C4-2B (cell line): ENCODE measurements around the gene EPB41L5.

Experiments used
- H3K27ac ChIP-seq: fragments of 450-650 bp; 2 replicates; pipeline ENCODE4 v1.5.1; 2017
- ZFX ChIP-seq: fragments of 450-650 bp; IDR thresholded peaks from 2 replicates; pipeline ENCODE4 v1.6.1; 2017
- TF ChIP-seq, protein P1 (sequence below): fragments of 450-650 bp; conservative IDR thresholded peaks from 2 replicates; pipeline ENCODE4 v1.5.1; 2017; ENCODE audit warnings: mild to moderate bottlenecking

Gene EPB41L5

DNA sequence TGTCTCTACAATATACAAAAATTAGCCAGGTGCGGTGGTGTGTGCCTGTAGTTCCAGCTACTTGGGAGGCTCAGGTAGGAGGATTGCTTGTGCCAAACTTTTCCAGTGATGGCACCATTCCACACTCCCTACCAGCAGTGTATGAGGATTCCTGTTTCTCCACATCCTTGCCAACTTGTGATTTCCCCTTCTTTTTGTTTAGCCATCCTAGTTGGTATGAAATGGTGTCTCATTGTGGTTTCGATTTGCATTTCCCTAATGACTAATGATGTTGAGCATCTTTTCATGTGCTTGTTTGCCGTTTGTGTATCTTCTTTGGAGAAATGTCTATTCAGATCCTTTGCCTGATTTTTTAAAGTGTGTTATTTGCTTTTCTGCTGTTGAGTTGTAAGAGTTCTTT lies 41.0 kb downstream of the EPB41L5 start:
- no peak for TF ChIP-seq ZFX
- TF ChIP-seq, protein P1, sequence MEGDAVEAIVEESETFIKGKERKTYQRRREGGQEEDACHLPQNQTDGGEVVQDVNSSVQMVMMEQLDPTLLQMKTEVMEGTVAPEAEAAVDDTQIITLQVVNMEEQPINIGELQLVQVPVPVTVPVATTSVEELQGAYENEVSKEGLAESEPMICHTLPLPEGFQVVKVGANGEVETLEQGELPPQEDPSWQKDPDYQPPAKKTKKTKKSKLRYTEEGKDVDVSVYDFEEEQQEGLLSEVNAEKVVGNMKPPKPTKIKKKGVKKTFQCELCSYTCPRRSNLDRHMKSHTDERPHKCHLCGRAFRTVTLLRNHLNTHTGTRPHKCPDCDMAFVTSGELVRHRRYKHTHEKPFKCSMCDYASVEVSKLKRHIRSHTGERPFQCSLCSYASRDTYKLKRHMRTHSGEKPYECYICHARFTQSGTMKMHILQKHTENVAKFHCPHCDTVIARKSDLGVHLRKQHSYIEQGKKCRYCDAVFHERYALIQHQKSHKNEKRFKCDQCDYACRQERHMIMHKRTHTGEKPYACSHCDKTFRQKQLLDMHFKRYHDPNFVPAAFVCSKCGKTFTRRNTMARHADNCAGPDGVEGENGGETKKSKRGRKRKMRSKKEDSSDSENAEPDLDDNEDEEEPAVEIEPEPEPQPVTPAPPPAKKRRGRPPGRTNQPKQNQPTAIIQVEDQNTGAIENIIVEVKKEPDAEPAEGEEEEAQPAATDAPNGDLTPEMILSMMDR = no peak
- no peak overlapping the region for H3K27ac ChIP-seq

DNA sequence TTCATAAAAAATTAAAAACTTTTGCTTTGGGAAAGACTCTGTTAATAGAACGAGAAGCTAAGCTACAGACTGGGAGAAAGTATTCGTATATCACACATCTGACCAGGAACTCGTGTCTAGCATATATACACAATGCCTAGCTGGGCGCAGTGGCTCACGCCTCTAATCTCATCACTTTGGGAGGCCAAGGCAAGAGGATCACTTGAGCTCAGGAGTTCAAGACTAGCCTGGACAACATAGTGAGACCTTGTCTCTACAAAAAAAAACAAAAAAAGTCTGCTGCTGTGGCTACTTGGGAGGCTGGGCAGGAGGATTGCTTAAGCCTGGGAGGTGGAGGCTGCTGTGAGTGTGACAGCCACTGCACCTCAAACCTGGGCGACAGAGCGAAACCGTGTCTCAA lies 46.6 kb downstream of the EPB41L5 start:
- TF ChIP-seq, protein P1 = no peak
- no peak for TF ChIP-seq ZFX
- no peak overlapping the region for H3K27ac ChIP-seq

DNA sequence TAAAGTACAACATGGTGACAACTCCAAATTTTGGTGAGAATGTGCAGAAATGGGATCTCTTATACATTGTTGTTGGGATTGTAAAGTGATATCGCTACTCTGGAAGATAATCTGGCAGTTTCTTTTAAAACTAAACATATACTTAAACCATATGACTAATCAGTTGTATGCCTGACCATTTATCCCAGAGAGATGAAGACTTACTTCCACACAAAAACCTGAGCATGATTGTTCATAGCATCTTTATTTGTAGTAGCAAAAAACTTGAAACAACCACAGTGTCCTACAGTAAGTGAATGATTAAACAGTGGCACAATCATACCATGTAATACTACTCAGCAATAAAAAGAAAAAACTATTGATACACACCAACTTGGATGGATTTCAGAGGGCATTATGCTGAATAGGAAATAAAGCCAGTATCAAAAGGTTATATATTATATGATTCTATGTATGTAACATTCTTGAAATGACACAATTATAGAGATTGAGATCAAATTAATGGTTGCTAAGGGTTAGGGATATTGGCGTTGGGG lies 47.3 kb downstream of the EPB41L5 start:
- H3K27ac ChIP-seq = no peak overlapping the region
- TF ChIP-seq, protein P1 = no peak
- TF ChIP-seq ZFX = no peak

DNA sequence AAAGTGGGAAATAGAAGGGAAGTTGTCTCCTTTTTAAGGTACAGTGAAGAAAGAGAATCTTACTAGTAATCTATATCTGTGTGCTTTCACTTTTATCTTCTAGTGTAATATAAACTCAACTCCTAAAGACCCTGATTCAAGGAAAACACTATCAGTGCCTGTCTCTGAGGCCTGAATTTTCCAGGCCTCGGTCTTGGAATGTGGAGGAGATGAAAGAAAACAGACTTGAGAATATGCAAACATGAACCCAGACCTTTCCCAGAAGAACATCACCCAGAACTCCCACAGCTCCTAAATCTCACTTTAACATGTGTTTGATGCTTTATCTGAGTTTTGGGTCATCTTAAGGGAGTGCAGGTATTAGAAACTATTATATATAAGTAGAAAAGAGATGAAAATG lies 51.8 kb downstream of the EPB41L5 start:
- no peak for TF ChIP-seq ZFX
- TF ChIP-seq, protein P1 = no peak
- peak overlapping the region; percentile 73; the same call in 1 of the 2 replicates for H3K27ac ChIP-seq

DNA sequence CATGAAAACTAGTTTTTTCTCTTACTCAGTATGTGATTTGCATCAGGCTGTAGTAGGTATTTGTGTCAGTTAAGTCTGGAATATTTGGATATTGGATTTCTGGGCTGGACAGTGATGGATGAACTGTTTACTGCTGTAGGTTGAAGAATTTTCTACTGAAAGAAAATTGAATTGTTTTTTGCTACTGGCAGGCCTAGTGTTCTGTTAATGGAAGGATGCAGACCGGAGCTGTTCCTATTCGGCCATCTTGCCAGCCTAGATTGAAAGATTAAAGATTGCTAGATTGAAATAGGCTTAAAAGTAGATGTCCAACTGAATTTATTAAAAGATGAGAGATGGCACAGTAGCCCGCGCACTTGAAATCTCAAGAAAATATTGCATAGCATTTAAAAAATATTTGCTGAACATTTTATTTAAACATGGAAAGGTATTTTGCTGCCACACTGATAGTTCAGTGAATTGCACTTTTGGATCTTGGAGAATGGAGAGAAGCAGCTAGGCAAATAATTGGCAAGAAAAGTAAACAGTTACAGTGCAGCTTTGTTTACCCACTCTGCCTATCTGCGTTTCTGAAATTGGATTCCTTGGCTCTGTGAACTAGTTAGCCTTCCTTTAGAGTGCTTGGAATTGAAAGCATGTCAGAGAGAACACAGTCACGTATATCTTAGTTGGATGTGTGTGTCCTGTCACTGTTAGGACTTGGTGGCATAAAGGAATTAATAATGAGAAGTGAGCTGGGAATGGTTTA lies 54.1 kb downstream of the EPB41L5 start:
- TF ChIP-seq ZFX = no peak
- TF ChIP-seq, protein P1 = no peak; the same call in 1 of the 2 replicates
- peak overlapping the region; percentile 89; the same call in 1 of the 2 replicates for H3K27ac ChIP-seq

DNA sequence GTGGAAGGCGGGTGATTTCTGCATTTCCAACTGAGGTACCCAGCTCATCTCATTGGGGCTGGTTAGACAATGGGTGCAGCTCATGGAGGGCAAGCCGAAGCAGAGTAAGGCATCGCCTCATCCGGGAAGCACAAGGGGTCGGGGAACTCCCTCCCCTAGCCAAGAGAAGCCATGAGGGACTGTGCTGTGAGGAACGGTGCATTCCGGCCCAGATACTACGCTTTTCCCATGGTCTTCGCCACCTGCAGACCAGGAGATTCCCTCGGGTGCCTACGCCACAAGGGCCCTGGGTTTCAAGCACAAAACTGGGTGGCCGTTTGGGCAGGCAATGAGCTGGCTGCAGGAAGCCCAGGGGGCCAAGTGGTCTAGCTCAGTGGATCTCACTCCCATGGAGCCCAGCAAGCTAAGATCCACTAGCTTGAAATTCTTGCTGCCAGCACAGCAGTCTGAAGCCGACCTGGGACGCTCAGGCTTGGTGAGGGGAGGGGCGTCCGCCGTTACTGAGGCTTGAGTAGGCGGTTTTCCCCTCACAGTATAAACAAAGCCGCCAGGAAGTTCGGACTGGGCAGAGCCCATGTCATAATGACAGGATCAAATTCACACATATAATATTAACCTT lies 55.3 kb downstream of the EPB41L5 start:
- peak overlapping the region; percentile 91 for H3K27ac ChIP-seq

DNA sequence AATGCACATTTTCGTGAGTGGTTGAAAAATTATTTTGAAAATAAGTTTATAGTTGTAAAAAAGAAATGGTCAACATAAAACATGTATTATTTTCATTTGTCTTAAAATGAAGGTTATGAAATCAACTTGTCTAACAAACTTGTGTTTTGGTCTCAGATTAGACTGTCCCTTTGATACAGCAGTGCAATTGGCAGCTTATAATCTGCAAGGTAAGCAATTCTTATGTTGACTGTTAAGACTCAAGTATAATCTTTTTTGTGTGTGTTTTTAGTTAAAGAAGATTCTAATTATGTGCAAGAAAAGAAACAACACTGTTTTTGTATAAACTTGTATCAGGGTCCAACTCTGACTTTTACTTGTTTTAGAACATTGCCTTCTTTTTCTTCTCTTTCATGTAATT lies 62.7 kb downstream of the EPB41L5 start:
- TF ChIP-seq, protein P1 = no peak
- no peak for TF ChIP-seq ZFX
- no peak overlapping the region for H3K27ac ChIP-seq

DNA sequence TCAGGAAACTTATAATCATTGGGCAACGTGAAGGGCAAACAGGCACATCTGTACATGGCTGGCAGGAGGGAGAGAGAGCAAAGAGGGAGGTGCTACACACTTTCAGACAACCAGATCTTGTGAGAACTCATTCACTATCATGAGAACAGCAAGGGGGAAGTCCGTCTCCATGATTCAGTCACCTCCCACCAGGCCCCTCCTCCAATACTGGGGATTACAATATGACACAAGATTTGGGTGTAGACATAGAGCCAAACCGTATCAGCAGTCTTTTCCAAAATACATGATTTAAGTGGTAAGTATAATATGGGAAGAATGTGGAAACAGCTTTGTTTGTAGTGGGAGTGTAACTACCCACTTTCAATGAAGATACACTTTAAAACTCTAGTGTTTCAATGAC lies 65.0 kb downstream of the EPB41L5 start:
- H3K27ac ChIP-seq = no peak overlapping the region
- TF ChIP-seq, protein P1 = no peak
- no peak for TF ChIP-seq ZFX
